CD8-positive, alpha-beta memory T cell (primary cell): Measurements from ENCODE around the gene POLR1A. TPM values are rescaled to one million over a fixed set of nuclear protein-coding genes. Genes with fewer than 3 reads are reported as not detected.

Experiments
- CTCF ChIA-PET: fragments of 350-600 bp; sonication (Branson Sonifier 250); formaldehyde crosslinking; loops from one replicate; lab custom pipeline; 2021; ENCODE audit warnings: antibody characterized with exemption; lab: Charles Lee
- POLR2A ChIA-PET: fragments of 350-600 bp; sonication (Branson Sonifier 250); formaldehyde crosslinking; loops from one replicate; lab custom pipeline; 2021; ENCODE audit warnings: antibody characterized with exemption; lab: Charles Lee
- DNase-seq, 5 donors: peaks; one replicate each; pipeline versions ENCODE4 v3.0.0 to v3.0.0-alpha.2; 2020 to 2022; ENCODE audit warnings: mixed read lengths in 1 of 5
- H3K27ac ChIP-seq: one replicate; pipeline ENCODE4 v1.7.0; 2013; ENCODE audit warnings: low read depth, mild to moderate bottlenecking, low read length, moderate library complexity
- H3K27me3 ChIP-seq: 2 replicates; pipeline ENCODE4 v1.7.0; 2013; ENCODE audit warnings: low read length, mild to moderate bottlenecking; ENCODE audit not compliant: insufficient read depth, poor library complexity, severe bottlenecking
- H3K36me3 ChIP-seq: 2 replicates; pipeline ENCODE4 v1.7.0; 2013; ENCODE audit warnings: mild to moderate bottlenecking, low read length, moderate library complexity; ENCODE audit not compliant: insufficient read depth
- H3K4me1 ChIP-seq: 2 replicates; pipeline ENCODE4 v1.7.0; 2013; ENCODE audit warnings: mild to moderate bottlenecking, low read length, moderate library complexity; ENCODE audit not compliant: insufficient read depth
- H3K4me3 ChIP-seq: 2 replicates; pipeline ENCODE4 v1.7.0; 2013; ENCODE audit warnings: mild to moderate bottlenecking, low read length
- H3K9me3 ChIP-seq: 2 replicates; pipeline ENCODE4 v1.7.0; 2013; ENCODE audit warnings: mild to moderate bottlenecking, low read length
- H3K27ac Mint-ChIP-seq, 8 donors: one replicate each; pipeline ENCODE4 v1.8.0; 2020 to 2021; ENCODE audit warnings: mixed read lengths in 8 of 8, mild to moderate bottlenecking in 6 of 8, inconsistent platforms in 3 of 8, moderate library complexity in 3 of 8
- H3K27me3 Mint-ChIP-seq, 2 donors: one replicate each; pipeline ENCODE4 v1.8.0; 2020 to 2021; ENCODE audit warnings: mixed read lengths in 2 of 2, mild to moderate bottlenecking in 1 of 2, moderate library complexity in 1 of 2
- H3K36me3 Mint-ChIP-seq, 3 donors: one replicate each; pipeline ENCODE4 v1.8.0; 2020 to 2021; ENCODE audit warnings: mixed read lengths in 3 of 3, inconsistent platforms in 1 of 3, mild to moderate bottlenecking in 1 of 3
- H3K4me1 Mint-ChIP-seq, 3 donors: one replicate each; pipeline ENCODE4 v1.8.0; 2020 to 2021; ENCODE audit warnings: mixed read lengths in 3 of 3, inconsistent platforms in 1 of 3, mild to moderate bottlenecking in 1 of 3
- H3K4me3 Mint-ChIP-seq, 7 donors: one replicate each; pipeline ENCODE4 v1.8.0; 2020 to 2021; ENCODE audit warnings: mixed read lengths in 7 of 7, mild to moderate bottlenecking in 6 of 7, moderate library complexity in 4 of 7, inconsistent platforms in 2 of 7
- H3K9me3 Mint-ChIP-seq, 5 donors: one replicate each; pipeline ENCODE4 v1.8.0; 2020 to 2022; ENCODE audit warnings: mixed read lengths in 5 of 5, mild to moderate bottlenecking in 3 of 5, moderate library complexity in 2 of 5, inconsistent platforms in 1 of 5
- polyA plus RNA-seq: library from polyadenylated mRNA; unstranded; fragments of 300-500 nt; fragmentation: Illumina TruSeq; gene quantifications from one replicate; pipeline ENCODE4 v1.2.3, GENCODE V29; 2021
- total RNA-seq, 2 experiments: library from RNA; stranded (reverse); gene quantifications; one replicate each; pipeline ENCODE4 v1.2.3, GENCODE V29; 2021

POLR1A gene
- total and polyA plus RNA-seq, 3 experiments from 2014 or later = 4.8 to 63.3 (median 60.3) TPM

- DNase-seq = no peak
- Histone ChIP-seq H3K27ac (peak overlapping the region; percentile 78), H3K36me3 (peaks cover 7% of the 10 kb centered on the region), H3K27me3 (no peaks in the 10 kb centered on the region), H3K4me3 (peak overlapping the region; percentile 44), H3K4me1 (peaks cover 90% of the 10 kb centered on the region), H3K9me3 (no peaks in the 10 kb centered on the region)
- peaks cover 0 to 2% (median 0%) of the 10 kb centered on the region in 5 donors for H3K9me3 Mint-ChIP-seq
- H3K4me1 Mint-ChIP-seq = peaks cover 82 to 85% (median 84%) of the 10 kb centered on the region in 3 donors
- H3K27me3 Mint-ChIP-seq = peaks cover 0 to 8% of the 10 kb centered on the region in 2 donors
- peak overlapping the region; percentile 97 to 100 (median 100) for H3K27ac Mint-ChIP-seq
- ChIA-PET POLR2A (interaction anchor here (0.6 to 4.1 kb wide), 9 partner anchors 12 to 709 kb away, joined by 3 to 26 read pairs (median 5); partner anchors contain the start of genes ST3GAL5 and TGOLN2), CTCF (interaction anchor here (0.8 to 7.5 kb wide), 21 partner anchors 8 to 213 kb away, joined by 3 to 75 read pairs (median 4); partner anchors contain the start of genes POLR1A, PTCD3 and ST3GAL5)
- H3K36me3 Mint-ChIP-seq = peaks cover 5 to 32% (median 6%) of the 10 kb centered on the region in 3 donors
- H3K4me3 Mint-ChIP-seq = peak overlapping the region; percentile 68 to 96 (median 85)
Observed at GRCh38 chr2:86036669-86037138, 69.0 kb downstream of the POLR1A start.

DNA sequence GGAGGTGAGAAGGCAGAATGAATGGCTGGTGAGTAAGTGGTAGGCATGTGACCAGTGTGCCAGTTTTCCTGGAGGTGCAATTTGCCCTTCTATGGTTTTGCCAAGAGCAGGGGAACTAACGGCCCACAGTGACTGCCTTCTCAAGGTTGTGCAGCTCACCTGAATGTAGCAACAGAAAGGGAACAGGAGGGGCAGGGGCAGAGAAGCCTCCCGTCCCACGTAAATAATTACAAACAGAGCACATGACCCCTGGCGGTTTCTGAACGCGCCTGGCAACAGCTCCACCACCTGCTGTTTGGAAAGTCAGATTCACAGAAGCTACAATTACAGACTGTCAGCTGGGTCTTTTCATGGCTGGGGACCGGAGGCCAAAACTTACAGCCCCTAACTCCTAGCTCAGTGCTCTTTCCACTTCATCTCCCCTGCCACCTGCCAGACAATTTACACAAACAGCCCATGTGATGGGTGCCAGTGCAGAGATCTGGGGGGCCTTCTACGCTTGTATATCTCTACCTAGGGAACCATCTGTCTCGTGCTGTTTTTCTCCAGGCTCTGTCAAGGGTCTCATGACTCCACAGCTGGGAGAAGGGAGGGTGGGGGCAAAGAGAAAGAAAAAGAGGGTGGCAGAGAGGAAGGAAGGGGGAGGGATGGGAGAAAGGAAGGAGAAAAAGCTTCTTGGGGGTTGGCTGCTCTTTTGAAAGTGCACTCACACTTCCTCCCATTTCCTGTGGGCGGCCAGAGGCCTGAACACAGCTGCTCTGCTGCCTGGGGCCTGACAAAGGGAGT is 69.6 kb downstream of the POLR1A start:
- Mint-ChIP-seq H3K4me3 (peak overlapping the region; percentile 68 to 96 (median 85)), H3K4me1 (peaks cover 76 to 79% (median 78%) of the 10 kb centered on the region in 3 donors), H3K9me3 (peaks cover 0 to 2% (median 0%) of the 10 kb centered on the region in 5 donors), H3K36me3 (peaks cover 5 to 34% (median 5%) of the 10 kb centered on the region in 3 donors), H3K27me3 (peaks cover 0 to 6% of the 10 kb centered on the region in 2 donors), H3K27ac (peak overlapping the region; percentile 97 to 100 (median 100))
- POLR2A ChIA-PET = interaction anchor here (0.6 to 4.1 kb wide), 9 partner anchors 12 to 709 kb away, joined by 3 to 26 read pairs (median 5); partner anchors contain the start of genes ST3GAL5 and TGOLN2
- DNase-seq = peak; percentile 47 to 85 (median 78)
- H3K36me3 ChIP-seq = peaks cover 14% of the 10 kb centered on the region
- H3K9me3 ChIP-seq = no peaks in the 10 kb centered on the region
- peak overlapping the region; percentile 78 for H3K27ac ChIP-seq
- CTCF ChIA-PET = interaction anchor here (0.8 to 7.5 kb wide), 22 partner anchors 9 to 212 kb away, joined by 3 to 75 read pairs (median 4); partner anchors contain the start of genes POLR1A, PTCD3 and ST3GAL5
- H3K27me3 ChIP-seq = no peaks in the 10 kb centered on the region
- peaks cover 84% of the 10 kb centered on the region for H3K4me1 ChIP-seq
- peak overlapping the region; percentile 53 for H3K4me3 ChIP-seq

GRCh38 chr2:86035376-86035882 is 70.3 kb downstream of the POLR1A start:
- DNase-seq = no peak
- ChIA-PET CTCF (interaction anchor here (1.0 to 7.5 kb wide), 19 partner anchors 10 to 208 kb away, joined by 3 to 75 read pairs (median 4); partner anchors contain the start of genes POLR1A, PTCD3 and ST3GAL5), POLR2A (interaction anchor here (1.2 to 4.1 kb wide), 5 partner anchors 39 to 208 kb away, joined by 3 to 26 read pairs (median 9); partner anchors contain the start of gene ST3GAL5)
- Histone ChIP-seq H3K4me3 (peak overlapping the region; percentile 53), H3K4me1 (peaks cover 77% of the 10 kb centered on the region), H3K9me3 (no peaks in the 10 kb centered on the region), H3K27ac (peak overlapping the region; percentile 78), H3K36me3 (peaks cover 20% of the 10 kb centered on the region), H3K27me3 (no peaks in the 10 kb centered on the region)
- Mint-ChIP-seq H3K9me3 (no peaks in the 10 kb centered on the region), H3K27me3 (peaks cover 0 to 5% of the 10 kb centered on the region in 2 donors), H3K4me3 (peak overlapping the region; percentile 68 to 96 (median 85)), H3K36me3 (peaks cover 5 to 37% (median 8%) of the 10 kb centered on the region in 3 donors), H3K27ac (peak overlapping the region; percentile 97 to 100 (median 100)), H3K4me1 (peaks cover 69 to 72% (median 71%) of the 10 kb centered on the region in 3 donors)

DNA sequence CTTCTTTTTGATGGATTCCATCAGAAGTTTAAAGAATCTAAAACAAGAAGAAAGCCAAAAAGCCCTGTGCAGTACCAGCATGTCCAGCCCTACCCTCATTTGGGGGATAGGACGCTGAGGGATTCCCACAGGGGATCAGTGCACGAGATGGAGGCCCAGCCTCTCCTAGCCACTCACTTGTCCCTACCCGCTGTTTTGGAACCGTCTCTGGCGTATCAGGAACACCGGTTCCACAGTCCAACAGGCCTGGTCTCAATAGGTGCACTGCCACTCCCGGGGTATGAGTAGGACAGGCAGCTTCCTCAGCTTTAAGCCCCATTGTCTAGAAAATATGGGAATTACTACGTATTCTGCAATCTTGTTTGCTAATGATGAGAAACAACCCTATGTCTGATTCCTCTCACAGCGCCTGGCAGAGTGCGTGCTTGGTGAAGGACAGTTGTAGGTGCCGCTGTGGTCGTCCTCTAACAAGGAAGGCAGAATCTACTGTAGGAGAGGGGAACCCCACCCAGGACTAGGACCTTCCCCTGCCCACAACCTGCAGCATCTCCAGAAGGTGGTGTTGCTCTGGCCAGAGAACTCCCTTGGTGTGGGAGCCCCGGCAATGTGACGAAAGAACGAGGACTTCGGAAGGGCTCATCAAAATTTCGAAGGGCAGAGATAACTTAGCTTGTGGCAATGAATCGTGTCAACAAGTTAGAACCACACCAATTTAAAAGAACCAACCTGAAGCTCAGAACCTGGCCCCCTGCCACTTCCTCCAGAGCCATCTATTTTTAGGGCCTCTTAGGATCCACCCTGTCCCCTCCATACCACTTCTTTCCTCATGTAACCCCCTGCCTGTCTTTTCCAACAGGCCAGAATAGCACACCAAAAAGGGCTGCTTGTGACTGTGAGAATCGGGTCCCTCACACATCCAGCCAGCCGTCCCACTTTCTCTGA is 71.7 kb downstream of the POLR1A start:
- H3K4me3 Mint-ChIP-seq = peak overlapping the region in 4 of 7 donors; percentile 20 to 78 (median 51)
- Histone ChIP-seq H3K4me1 (peaks cover 63% of the 10 kb centered on the region), H3K36me3 (peaks cover 27% of the 10 kb centered on the region), H3K4me3 (no peak overlapping the region), H3K9me3 (no peaks in the 10 kb centered on the region), H3K27me3 (no peaks in the 10 kb centered on the region), H3K27ac (no peak overlapping the region)
- peak overlapping the region; percentile 88 to 100 (median 98) for H3K27ac Mint-ChIP-seq
- peaks cover 55 to 58% (median 57%) of the 10 kb centered on the region in 3 donors for H3K4me1 Mint-ChIP-seq
- peaks cover 9 to 49% (median 15%) of the 10 kb centered on the region in 3 donors for H3K36me3 Mint-ChIP-seq
- ChIA-PET CTCF (interaction anchor here (1.5 to 7.5 kb wide), 5 partner anchors 8 to 206 kb away, joined by 3 to 75 read pairs (median 58); partner anchors contain the start of genes POLR1A, PTCD3 and ST3GAL5), POLR2A (interaction anchor here (0.5 kb wide), 2 partner anchors 43 to 143 kb away, joined by 3 to 4 read pairs; no protein-coding TSS in a partner anchor)
- peaks cover 0 to 5% of the 10 kb centered on the region in 2 donors for H3K27me3 Mint-ChIP-seq
- no peaks in the 10 kb centered on the region for H3K9me3 Mint-ChIP-seq
- peak in 1 of 5 donors; percentile 17 for DNase-seq

DNA sequence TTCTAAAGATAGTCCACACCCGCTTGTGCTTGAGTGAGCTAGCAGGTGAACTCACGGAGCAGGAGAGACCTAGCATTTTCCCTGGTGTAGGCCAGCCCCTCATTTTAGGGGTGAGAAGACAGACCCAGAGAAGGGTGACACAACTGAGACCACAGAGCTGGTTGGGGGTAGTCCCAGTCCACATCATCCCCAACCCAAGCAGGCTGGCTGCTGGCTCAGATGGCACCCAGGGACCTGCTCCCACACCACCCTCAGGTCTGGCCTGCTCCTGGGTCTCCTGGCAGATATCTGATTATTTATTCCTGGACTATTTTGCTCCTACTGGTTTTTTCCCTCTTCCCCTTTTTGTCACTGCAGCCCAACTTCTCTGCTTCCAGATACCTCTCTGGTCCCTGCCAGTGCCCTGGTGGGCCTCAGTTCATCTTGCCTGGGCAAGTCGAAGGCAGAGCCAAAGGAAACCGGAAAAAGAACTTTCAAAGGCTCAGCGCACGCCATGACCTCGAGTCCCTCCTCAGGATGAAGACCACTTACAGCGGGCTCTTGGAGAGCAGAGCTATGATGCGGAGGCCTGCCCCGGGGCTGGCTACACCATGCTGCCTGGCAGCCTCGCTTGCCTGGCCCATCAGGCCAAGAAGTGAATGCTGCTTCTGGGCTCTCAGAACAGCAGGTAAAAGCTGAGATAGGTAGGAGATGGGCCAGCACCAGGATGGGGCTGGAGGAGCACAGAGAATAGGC is 72.7 kb downstream of the POLR1A start:
- Histone ChIP-seq H3K4me1 (peaks cover 54% of the 10 kb centered on the region), H3K9me3 (no peaks in the 10 kb centered on the region), H3K27me3 (no peaks in the 10 kb centered on the region), H3K27ac (no peak overlapping the region), H3K4me3 (no peak overlapping the region), H3K36me3 (peaks cover 37% of the 10 kb centered on the region)
- no peak for DNase-seq
- Mint-ChIP-seq H3K4me3 (no peak overlapping the region), H3K9me3 (no peaks in the 10 kb centered on the region), H3K4me1 (peaks cover 45 to 48% (median 47%) of the 10 kb centered on the region in 3 donors), H3K36me3 (peaks cover 9 to 59% (median 20%) of the 10 kb centered on the region in 3 donors), H3K27me3 (peaks cover 0 to 2% of the 10 kb centered on the region in 2 donors), H3K27ac (peak overlapping the region in 7 of 8 donors; percentile 43 to 89 (median 76))
- ChIA-PET CTCF (interaction anchor here (5.7 to 7.5 kb wide), 3 partner anchors 46 to 205 kb away, joined by 58 to 75 read pairs (median 63); partner anchors contain the start of gene ST3GAL5), POLR2A (no interaction called here)

DNA sequence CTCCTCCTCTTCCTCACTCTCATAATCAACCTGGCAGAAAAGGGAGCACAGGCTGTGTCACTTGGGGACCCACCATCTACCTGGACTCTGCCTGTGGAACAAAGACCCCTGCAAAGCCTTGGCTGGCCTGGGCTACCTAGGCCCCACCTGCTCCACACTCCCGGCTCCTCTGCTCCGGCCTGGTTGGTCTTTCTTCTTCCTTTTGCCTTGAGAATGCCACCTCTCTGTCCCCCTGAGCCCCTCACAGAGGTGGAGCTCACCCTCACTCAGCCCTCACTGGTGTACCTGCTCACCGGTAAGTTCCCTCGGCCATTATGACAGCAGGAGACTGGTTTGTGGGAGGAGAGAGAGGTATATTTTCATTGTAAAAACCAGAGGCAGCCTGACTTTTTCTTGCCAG is 74.1 kb downstream of the POLR1A start:
- Histone ChIP-seq H3K36me3 (peaks cover 39% of the 10 kb centered on the region), H3K27me3 (no peaks in the 10 kb centered on the region), H3K4me1 (peaks cover 39% of the 10 kb centered on the region), H3K4me3 (no peak overlapping the region), H3K27ac (no peak overlapping the region), H3K9me3 (no peaks in the 10 kb centered on the region)
- POLR2A ChIA-PET = interaction anchor here (0.6 kb wide), 1 partner anchor 40 kb away, joined by 3 read pairs; no protein-coding TSS in a partner anchor
- peak overlapping the region in 3 of 8 donors; percentile 47 to 95 (median 65) for H3K27ac Mint-ChIP-seq
- no peaks in the 10 kb centered on the region for H3K9me3 Mint-ChIP-seq
- H3K36me3 Mint-ChIP-seq = peaks cover 9 to 73% (median 20%) of the 10 kb centered on the region in 3 donors
- H3K27me3 Mint-ChIP-seq = no peaks in the 10 kb centered on the region
- CTCF ChIA-PET = no interaction called here
- no peak for DNase-seq
- peak overlapping the region in 1 of 7 donors; percentile 56 for H3K4me3 Mint-ChIP-seq
- H3K4me1 Mint-ChIP-seq = peaks cover 31 to 34% (median 33%) of the 10 kb centered on the region in 3 donors
